Dermis microvascular lymphatic vessel endothelial cell (primary cell): Measurements from ENCODE around the gene ZC3H10. TPM values are rescaled to one million over a fixed set of nuclear protein-coding genes. Genes with fewer than 3 reads are reported as not detected.
"Not testable (repeated sequence)": the region's sequence is repeated elsewhere in the genome, so short reads cannot be mapped to it uniquely, and the experiment has no call there.

Experiments used
- DNase-seq, 2 donors: peaks; one replicate each; pipeline versions ENCODE4 v3.0.0 to v3.0.0-alpha.2; 2010; ENCODE audit warnings: low read depth in 2 of 2
- total RNA-seq: library from RNA; depleted of rRNA; stranded (reverse); fragments of >200 nt; gene quantifications from 2 replicates; pipeline ENCODE4 v1.2.1, GENCODE V29; 2014

Gene ZC3H10
- 2.7 and 3.3 TPM in 2 replicates for total RNA-seq

- DNase-seq, result peak; percentile 99
Observed at GRCh38 chr12:56117778-56118687, at the start of gene ZC3H10. Gene ZC3H10, plus strand, starts transcription at chr12:56118266. Its CDS starts 2,297 bp downstream, at chr12:56120563.

GRCh38 chr12:56071648-56072047, 46.4 kb upstream of the ZC3H10 start:
- no peak for DNase-seq

GRCh38 chr12:56074396-56074795, 43.7 kb upstream of the ZC3H10 start:
- DNase-seq, result no peak

- DNase-seq, result not testable (repeated sequence)
Observed at GRCh38 chr12:56077966-56078365, 40.1 kb upstream of the ZC3H10 start.

- no peak for DNase-seq
Observed at GRCh38 chr12:56078427-56078826, 39.6 kb upstream of the ZC3H10 start.

GRCh38 chr12:56078931-56079722, 38.9 kb upstream of the ZC3H10 start:
- peak; percentile 71 to 87 for DNase-seq

GRCh38 chr12:56079723-56080555, 38.1 kb upstream of the ZC3H10 start, which contains the start of gene ERBB3:
Gene ERBB3, plus strand, starts transcription at chr12:56080165. Its CDS starts 136 bp downstream, at chr12:56080301.
- DNase-seq, result peak; percentile 16 to 78

- DNase-seq, result no peak
Observed at GRCh38 chr12:56080556-56081138, 37.4 kb upstream of the ZC3H10 start.

- no peak for DNase-seq
Observed at GRCh38 chr12:56081393-56082347, 36.4 kb upstream of the ZC3H10 start.

- DNase-seq, result no peak
Observed at GRCh38 chr12:56082382-56082781, 35.7 kb upstream of the ZC3H10 start.

- no peak for DNase-seq
Observed at GRCh38 chr12:56082967-56083366, 35.1 kb upstream of the ZC3H10 start.

GRCh38 chr12:56084958-56085543, 33.0 kb upstream of the ZC3H10 start:
- peak in 1 of 2 donors; percentile 33 for DNase-seq

GRCh38 chr12:56086096-56086495, 32.0 kb upstream of the ZC3H10 start:
- no peak for DNase-seq

GRCh38 chr12:56086608-56087007, 31.5 kb upstream of the ZC3H10 start:
- DNase-seq, result no peak

GRCh38 chr12:56087220-56087619, 30.8 kb upstream of the ZC3H10 start:
- DNase-seq, result no peak

- DNase-seq, result no peak
Observed at GRCh38 chr12:56097738-56098137, 20.3 kb upstream of the ZC3H10 start.

- DNase-seq, result no peak
Observed at GRCh38 chr12:56098592-56098991, 19.5 kb upstream of the ZC3H10 start.

GRCh38 chr12:56099787-56100186, 18.3 kb upstream of the ZC3H10 start:
- DNase-seq, result no peak

GRCh38 chr12:56101045-56101444, 17.0 kb upstream of the ZC3H10 start:
- DNase-seq, result no peak
